Liver (tissue), 9 donors: ENCODE results near the gene AUH. TPM values are rescaled to one million over a fixed set of nuclear protein-coding genes. Genes with fewer than 3 reads are reported as not detected.

Source experiments
- DNase-seq: peaks from one replicate; pipeline ENCODE4 v3.0.0-alpha.2; 2017; ENCODE audit warnings: low spot score
- H3K27ac ChIP-seq, 2 donors: one replicate each; pipeline ENCODE4 v1.7.0; 2013; ENCODE audit warnings: inconsistent platforms in 2 of 2, low read length in 2 of 2, control low read depth in 1 of 2, low read depth in 1 of 2, mild to moderate bottlenecking in 1 of 2
- H3K27me3 ChIP-seq, 4 donors: one replicate each; pipeline versions ENCODE4 v1.6.1 to v1.7.0; 2013; ENCODE audit warnings: low read length in 3 of 4, inconsistent platforms in 1 of 4, mild to moderate bottlenecking in 1 of 4, moderate library complexity in 1 of 4; ENCODE audit not compliant: control insufficient read depth in 4 of 4, insufficient read depth in 4 of 4
- H3K36me3 ChIP-seq, 4 donors: one replicate each; pipeline versions ENCODE4 v1.6.1 to v1.7.0; 2013; ENCODE audit warnings: low read length in 3 of 4, mild to moderate bottlenecking in 3 of 4, low read depth in 1 of 4, moderate library complexity in 1 of 4; ENCODE audit not compliant: control insufficient read depth in 4 of 4, insufficient read depth in 3 of 4
- H3K4me1 ChIP-seq, 4 donors: one replicate each; pipeline versions ENCODE4 v1.6.1 to v1.7.0; 2013; ENCODE audit warnings: low read length in 3 of 4, mild to moderate bottlenecking in 3 of 4, moderate library complexity in 1 of 4; ENCODE audit not compliant: control insufficient read depth in 4 of 4, insufficient read depth in 4 of 4
- H3K4me3 ChIP-seq, 3 donors: one replicate each; pipeline versions ENCODE4 v1.6.1 to v1.7.0; 2013; ENCODE audit warnings: low read length in 3 of 3, control low read depth in 1 of 3, low read depth in 1 of 3, mild to moderate bottlenecking in 1 of 3
- H3K9ac ChIP-seq, 2 donors: one replicate each; pipeline ENCODE4 v1.7.0; 2013; ENCODE audit warnings: low read length in 2 of 2, mild to moderate bottlenecking in 2 of 2, moderate library complexity in 2 of 2, control low read depth in 1 of 2, low read depth in 1 of 2
- H3K9me3 ChIP-seq, 4 donors: one replicate each; pipeline versions ENCODE4 v1.6.1 to v1.7.0; 2013; ENCODE audit warnings: low read length in 3 of 4; ENCODE audit not compliant: control insufficient read depth in 4 of 4
- EGR1 ChIP-seq, 2 donors: IDR thresholded peaks; 2 replicates each; pipeline ENCODE4 v1.6.1; 2016 to 2018; ENCODE audit warnings: antibody characterized with exemption in 2 of 2, low read depth in 2 of 2
- FOXA1 ChIP-seq: IDR thresholded peaks from 2 replicates; pipeline ENCODE4 v1.6.1; 2016; ENCODE audit warnings: antibody characterized with exemption
- FOXA2 ChIP-seq: IDR thresholded peaks from 2 replicates; pipeline ENCODE4 v1.6.1; 2016; ENCODE audit warnings: antibody characterized with exemption
- GABPA ChIP-seq, 2 donors: IDR thresholded peaks in 1 of 2; conservative IDR thresholded peaks in 1 of 2; 2 replicates each; pipeline ENCODE4 v1.6.1; 2016; ENCODE audit warnings: antibody characterized with exemption in 2 of 2, mild to moderate bottlenecking in 1 of 2, moderate library complexity in 1 of 2
- HNF4A ChIP-seq, 2 donors: conservative IDR thresholded peaks; 2 replicates each; pipeline ENCODE4 v1.6.1; 2016; ENCODE audit warnings: antibody characterized with exemption in 2 of 2, mild to moderate bottlenecking in 2 of 2
- HNF4G ChIP-seq: IDR thresholded peaks from 2 replicates; pipeline ENCODE4 v1.6.1; 2016; ENCODE audit warnings: antibody characterized with exemption
- JUND ChIP-seq, 2 donors: IDR thresholded peaks; 2 replicates each; pipeline ENCODE4 v1.6.1; 2016; ENCODE audit warnings: antibody characterized with exemption in 2 of 2
- NR2F2 ChIP-seq: IDR thresholded peaks from 2 replicates; pipeline ENCODE4 v1.6.1; 2016; ENCODE audit warnings: antibody characterized with exemption
- RAD21 ChIP-seq, 2 donors: IDR thresholded peaks; 2 replicates each; pipeline ENCODE4 v1.6.1; 2016; ENCODE audit warnings: antibody characterized with exemption in 2 of 2, mild to moderate bottlenecking in 2 of 2
- RXRA ChIP-seq, 2 donors: IDR thresholded peaks; 2 replicates each; pipeline ENCODE4 v1.6.1; 2017 to 2018; ENCODE audit warnings: antibody characterized with exemption in 2 of 2, mild to moderate bottlenecking in 1 of 2
- SP1 ChIP-seq: IDR thresholded peaks from 2 replicates; pipeline ENCODE4 v1.6.1; 2018; ENCODE audit warnings: antibody characterized with exemption, mild to moderate bottlenecking
- TAF1 ChIP-seq: conservative IDR thresholded peaks from 2 replicates; pipeline ENCODE4 v1.6.1; 2016; ENCODE audit warnings: antibody characterized with exemption, mild to moderate bottlenecking
- YY1 ChIP-seq: IDR thresholded peaks from 2 replicates; pipeline ENCODE4 v1.6.1; 2016; ENCODE audit warnings: antibody characterized with exemption, mild to moderate bottlenecking
- WGBS: extraction: QIAGEN DNeasy Blood & Tissue Kit; methylation state at CpG from one replicate; pipeline ENCODE4 v1.1.7; 2013; 5-methylcytosine and 5-hydroxymethylcytosine counted together
- polyA plus RNA-seq, 2 donors: library from polyadenylated mRNA; stranded (reverse) in 1 of 2; unstranded in 1 of 2; fragments of 200-250 nt in 1 of 2; fragments of >200 nt in 1 of 2; fragmentation: Nextera tagmentation in 1 of 2; extraction: Ambion mirVana in 1 of 2; gene quantifications; one replicate each; pipeline versions ENCODE4 v1.2.1 to v1.2.3, GENCODE V29; 2013 to 2015
- total RNA-seq, 2 donors: library from RNA; depleted of rRNA; stranded (reverse); fragments of >200 nt; gene quantifications; one replicate each; pipeline ENCODE4 v1.2.3, GENCODE V29; 2014
- TF ChIP-seq, protein P1 (sequence below): IDR thresholded peaks from 2 replicates; pipeline ENCODE4 v1.6.1; 2016; ENCODE audit warnings: antibody characterized with exemption, mild to moderate bottlenecking
- TF ChIP-seq, protein P2 (sequence below): fragments of 150-350 bp; IDR thresholded peaks from 2 replicates; pipeline ENCODE4 v1.5.1; 2017; ENCODE audit warnings: improper control_type of control experiment, low read depth, low read length; ENCODE audit not compliant: missing input control
- TF ChIP-seq, protein P3 (sequence below): IDR thresholded peaks from 2 replicates; pipeline ENCODE4 v1.6.1; 2016; ENCODE audit warnings: antibody characterized with exemption
- TF ChIP-seq, protein P4 (sequence below): IDR thresholded peaks from 2 replicates; pipeline ENCODE4 v1.6.1; 2016; ENCODE audit warnings: antibody characterized with exemption
- TF ChIP-seq, protein P5 (sequence below): IDR thresholded peaks from 2 replicates; pipeline ENCODE4 v1.6.1; 2016; ENCODE audit warnings: antibody characterized with exemption
- donor health status: healthy.
- donor health status: healthy.
- donor health status: healthy.
- donor health status: healthy.
- donor health status: healthy.

Gene AUH
- total and polyA plus RNA-seq, 4 donors = 12.1 to 30.0 (median 24.9) TPM

DNA sequence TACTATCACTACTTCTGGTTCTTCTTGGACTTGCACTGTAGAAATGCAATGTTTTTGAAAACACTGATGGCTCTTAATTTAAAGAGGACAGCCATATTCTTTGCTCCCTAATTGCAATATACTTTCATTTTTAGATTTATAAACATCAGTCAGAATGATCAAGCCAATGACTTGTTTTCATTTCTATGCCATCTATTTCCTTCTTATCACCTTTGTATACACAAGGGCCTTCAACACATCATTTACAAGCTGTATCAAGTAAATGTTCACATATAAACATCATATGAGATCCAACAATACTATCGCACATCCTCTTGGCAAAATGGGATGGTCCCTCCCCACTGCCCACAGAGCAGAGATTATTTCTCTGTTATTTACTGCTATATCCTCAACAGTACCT lies 24.9 kb downstream of the AUH start (continued):
- TF ChIP-seq, protein P1, sequence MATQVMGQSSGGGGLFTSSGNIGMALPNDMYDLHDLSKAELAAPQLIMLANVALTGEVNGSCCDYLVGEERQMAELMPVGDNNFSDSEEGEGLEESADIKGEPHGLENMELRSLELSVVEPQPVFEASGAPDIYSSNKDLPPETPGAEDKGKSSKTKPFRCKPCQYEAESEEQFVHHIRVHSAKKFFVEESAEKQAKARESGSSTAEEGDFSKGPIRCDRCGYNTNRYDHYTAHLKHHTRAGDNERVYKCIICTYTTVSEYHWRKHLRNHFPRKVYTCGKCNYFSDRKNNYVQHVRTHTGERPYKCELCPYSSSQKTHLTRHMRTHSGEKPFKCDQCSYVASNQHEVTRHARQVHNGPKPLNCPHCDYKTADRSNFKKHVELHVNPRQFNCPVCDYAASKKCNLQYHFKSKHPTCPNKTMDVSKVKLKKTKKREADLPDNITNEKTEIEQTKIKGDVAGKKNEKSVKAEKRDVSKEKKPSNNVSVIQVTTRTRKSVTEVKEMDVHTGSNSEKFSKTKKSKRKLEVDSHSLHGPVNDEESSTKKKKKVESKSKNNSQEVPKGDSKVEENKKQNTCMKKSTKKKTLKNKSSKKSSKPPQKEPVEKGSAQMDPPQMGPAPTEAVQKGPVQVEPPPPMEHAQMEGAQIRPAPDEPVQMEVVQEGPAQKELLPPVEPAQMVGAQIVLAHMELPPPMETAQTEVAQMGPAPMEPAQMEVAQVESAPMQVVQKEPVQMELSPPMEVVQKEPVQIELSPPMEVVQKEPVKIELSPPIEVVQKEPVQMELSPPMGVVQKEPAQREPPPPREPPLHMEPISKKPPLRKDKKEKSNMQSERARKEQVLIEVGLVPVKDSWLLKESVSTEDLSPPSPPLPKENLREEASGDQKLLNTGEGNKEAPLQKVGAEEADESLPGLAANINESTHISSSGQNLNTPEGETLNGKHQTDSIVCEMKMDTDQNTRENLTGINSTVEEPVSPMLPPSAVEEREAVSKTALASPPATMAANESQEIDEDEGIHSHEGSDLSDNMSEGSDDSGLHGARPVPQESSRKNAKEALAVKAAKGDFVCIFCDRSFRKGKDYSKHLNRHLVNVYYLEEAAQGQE = no peak

DNA sequence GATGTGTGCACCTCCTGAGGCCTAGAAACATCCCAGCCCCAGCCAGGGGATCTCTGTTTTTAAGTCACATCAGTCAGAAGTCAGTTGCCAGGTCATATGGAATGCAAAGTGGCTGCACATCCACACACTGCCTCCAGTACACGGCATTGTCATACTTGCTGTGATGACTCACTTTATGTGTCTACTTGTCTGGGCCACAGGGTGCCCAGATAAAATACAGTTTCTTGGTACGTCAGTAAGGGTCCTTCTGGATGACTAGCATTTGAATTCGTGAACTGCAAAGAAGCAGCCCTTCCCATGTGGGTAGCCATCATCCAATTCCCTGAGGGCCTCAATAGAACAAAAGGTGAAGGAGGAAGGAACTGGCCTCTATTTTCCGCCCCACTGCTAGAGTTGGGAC lies 27.7 kb downstream of the AUH start:
- H3K27ac ChIP-seq = no peak overlapping the region
- TF ChIP-seq, protein P1 = no peak
- TF ChIP-seq RXRA (IDR thresholded peaks at IDR 0.05) = no peak
- no peak for TF ChIP-seq EGR1 (IDR thresholded peaks at IDR 0.05; ENCODE audit: low read depth in 2 of 2)
- TF ChIP-seq, protein P2, sequence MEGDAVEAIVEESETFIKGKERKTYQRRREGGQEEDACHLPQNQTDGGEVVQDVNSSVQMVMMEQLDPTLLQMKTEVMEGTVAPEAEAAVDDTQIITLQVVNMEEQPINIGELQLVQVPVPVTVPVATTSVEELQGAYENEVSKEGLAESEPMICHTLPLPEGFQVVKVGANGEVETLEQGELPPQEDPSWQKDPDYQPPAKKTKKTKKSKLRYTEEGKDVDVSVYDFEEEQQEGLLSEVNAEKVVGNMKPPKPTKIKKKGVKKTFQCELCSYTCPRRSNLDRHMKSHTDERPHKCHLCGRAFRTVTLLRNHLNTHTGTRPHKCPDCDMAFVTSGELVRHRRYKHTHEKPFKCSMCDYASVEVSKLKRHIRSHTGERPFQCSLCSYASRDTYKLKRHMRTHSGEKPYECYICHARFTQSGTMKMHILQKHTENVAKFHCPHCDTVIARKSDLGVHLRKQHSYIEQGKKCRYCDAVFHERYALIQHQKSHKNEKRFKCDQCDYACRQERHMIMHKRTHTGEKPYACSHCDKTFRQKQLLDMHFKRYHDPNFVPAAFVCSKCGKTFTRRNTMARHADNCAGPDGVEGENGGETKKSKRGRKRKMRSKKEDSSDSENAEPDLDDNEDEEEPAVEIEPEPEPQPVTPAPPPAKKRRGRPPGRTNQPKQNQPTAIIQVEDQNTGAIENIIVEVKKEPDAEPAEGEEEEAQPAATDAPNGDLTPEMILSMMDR = no peak
- TF ChIP-seq FOXA1 = no peak
- TF ChIP-seq, protein P3, sequence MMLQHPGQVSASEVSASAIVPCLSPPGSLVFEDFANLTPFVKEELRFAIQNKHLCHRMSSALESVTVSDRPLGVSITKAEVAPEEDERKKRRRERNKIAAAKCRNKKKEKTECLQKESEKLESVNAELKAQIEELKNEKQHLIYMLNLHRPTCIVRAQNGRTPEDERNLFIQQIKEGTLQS = no peak
- TF ChIP-seq RAD21 (IDR thresholded peaks at IDR 0.05) = no peak
- no peak for TF ChIP-seq NR2F2
- TF ChIP-seq SP1 = no peak
- TF ChIP-seq JUND (IDR thresholded peaks at IDR 0.05) = no peak
- TF ChIP-seq TAF1 = no peak
- TF ChIP-seq, protein P4, sequence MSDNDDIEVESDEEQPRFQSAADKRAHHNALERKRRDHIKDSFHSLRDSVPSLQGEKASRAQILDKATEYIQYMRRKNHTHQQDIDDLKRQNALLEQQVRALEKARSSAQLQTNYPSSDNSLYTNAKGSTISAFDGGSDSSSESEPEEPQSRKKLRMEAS = no peak
- no peak for TF ChIP-seq GABPA (IDR thresholded peaks at IDR 0.05 in 1 of 2, conservative IDR thresholded peaks at IDR 0.05 in 1 of 2)
- no peak for TF ChIP-seq YY1
- no peak for TF ChIP-seq HNF4A (conservative IDR thresholded peaks at IDR 0.05)
- no peak for TF ChIP-seq FOXA2
- TF ChIP-seq, protein P5, sequence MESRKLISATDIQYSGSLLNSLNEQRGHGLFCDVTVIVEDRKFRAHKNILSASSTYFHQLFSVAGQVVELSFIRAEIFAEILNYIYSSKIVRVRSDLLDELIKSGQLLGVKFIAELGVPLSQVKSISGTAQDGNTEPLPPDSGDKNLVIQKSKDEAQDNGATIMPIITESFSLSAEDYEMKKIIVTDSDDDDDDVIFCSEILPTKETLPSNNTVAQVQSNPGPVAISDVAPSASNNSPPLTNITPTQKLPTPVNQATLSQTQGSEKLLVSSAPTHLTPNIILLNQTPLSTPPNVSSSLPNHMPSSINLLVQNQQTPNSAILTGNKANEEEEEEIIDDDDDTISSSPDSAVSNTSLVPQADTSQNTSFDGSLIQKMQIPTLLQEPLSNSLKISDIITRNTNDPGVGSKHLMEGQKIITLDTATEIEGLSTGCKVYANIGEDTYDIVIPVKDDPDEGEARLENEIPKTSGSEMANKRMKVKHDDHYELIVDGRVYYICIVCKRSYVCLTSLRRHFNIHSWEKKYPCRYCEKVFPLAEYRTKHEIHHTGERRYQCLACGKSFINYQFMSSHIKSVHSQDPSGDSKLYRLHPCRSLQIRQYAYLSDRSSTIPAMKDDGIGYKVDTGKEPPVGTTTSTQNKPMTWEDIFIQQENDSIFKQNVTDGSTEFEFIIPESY = no peak
- TF ChIP-seq HNF4G = no peak

More for the DNA sequence above, 27.7 kb downstream of the AUH start:
- no peak for DNase-seq
- H3K4me3 ChIP-seq = no peak overlapping the region
- WGBS = 95% methylated on average over 4 of the region's 4 CpGs
- H3K27me3 ChIP-seq = no peaks in the 10 kb centered on the region
- H3K36me3 ChIP-seq = peaks cover 0 to 2% (median 0%) of the 10 kb centered on the region in 4 donors
- no peaks in the 10 kb centered on the region for H3K9me3 ChIP-seq
- no peak overlapping the region for H3K9ac ChIP-seq
- H3K4me1 ChIP-seq = no peaks in the 10 kb centered on the region
